Fibroblast of the aortic adventitia (primary cell): Measurements from ENCODE around the gene KIF26B. TPM values are rescaled to one million over a fixed set of nuclear protein-coding genes. Genes with fewer than 3 reads are reported as not detected.

Experiments used
- DNase-seq: peaks from one replicate; pipeline ENCODE4 v3.0.0-alpha.2; 2010; ENCODE audit warnings: low read depth
- H3K4me3 ChIP-seq: 2 replicates; pipeline ENCODE4 v1.5.1; 2011; ENCODE audit warnings: low read depth, mild to moderate bottlenecking, control low read depth, low read length, moderate library complexity
- total RNA-seq: library from RNA; depleted of rRNA; stranded (reverse); fragments of >200 nt; gene quantifications from 2 replicates; pipeline ENCODE4 v1.2.3, GENCODE V29; 2012; ENCODE audit warnings: low replicate concordance
- TF ChIP-seq, protein P1 (sequence below): IDR thresholded peaks from 2 replicates; pipeline ENCODE4 v1.5.1; 2011; ENCODE audit warnings: mild to moderate bottlenecking, low read length, control low read depth, inconsistent platforms; ENCODE audit not compliant: insufficient read depth

Gene KIF26B
- total RNA-seq, 1 donor, result 4.6 TPM

DNA sequence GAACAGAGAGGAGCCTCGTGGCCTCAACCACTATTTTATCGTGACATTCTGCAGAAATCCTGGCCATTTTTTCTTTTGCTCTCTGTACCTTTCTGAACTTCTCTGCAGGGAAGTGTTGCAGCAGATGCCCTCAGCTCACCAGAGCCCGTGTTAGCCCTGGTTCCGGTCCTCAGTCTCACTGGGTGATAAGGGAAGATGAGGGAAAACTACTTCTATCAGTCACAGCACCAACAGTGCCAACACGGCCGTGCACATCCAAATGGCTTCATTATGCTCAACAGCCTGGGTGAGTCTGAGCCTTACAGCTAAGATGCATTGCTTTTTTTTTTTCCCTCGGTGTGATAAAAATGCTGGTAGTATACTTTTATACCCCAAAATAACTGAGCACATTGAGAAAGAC, 93.0 kb downstream of the KIF26B start:
- DNase-seq, result no peak
- TF ChIP-seq, protein P1, sequence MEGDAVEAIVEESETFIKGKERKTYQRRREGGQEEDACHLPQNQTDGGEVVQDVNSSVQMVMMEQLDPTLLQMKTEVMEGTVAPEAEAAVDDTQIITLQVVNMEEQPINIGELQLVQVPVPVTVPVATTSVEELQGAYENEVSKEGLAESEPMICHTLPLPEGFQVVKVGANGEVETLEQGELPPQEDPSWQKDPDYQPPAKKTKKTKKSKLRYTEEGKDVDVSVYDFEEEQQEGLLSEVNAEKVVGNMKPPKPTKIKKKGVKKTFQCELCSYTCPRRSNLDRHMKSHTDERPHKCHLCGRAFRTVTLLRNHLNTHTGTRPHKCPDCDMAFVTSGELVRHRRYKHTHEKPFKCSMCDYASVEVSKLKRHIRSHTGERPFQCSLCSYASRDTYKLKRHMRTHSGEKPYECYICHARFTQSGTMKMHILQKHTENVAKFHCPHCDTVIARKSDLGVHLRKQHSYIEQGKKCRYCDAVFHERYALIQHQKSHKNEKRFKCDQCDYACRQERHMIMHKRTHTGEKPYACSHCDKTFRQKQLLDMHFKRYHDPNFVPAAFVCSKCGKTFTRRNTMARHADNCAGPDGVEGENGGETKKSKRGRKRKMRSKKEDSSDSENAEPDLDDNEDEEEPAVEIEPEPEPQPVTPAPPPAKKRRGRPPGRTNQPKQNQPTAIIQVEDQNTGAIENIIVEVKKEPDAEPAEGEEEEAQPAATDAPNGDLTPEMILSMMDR, result no peak
- no peak overlapping the region for H3K4me3 ChIP-seq

DNA sequence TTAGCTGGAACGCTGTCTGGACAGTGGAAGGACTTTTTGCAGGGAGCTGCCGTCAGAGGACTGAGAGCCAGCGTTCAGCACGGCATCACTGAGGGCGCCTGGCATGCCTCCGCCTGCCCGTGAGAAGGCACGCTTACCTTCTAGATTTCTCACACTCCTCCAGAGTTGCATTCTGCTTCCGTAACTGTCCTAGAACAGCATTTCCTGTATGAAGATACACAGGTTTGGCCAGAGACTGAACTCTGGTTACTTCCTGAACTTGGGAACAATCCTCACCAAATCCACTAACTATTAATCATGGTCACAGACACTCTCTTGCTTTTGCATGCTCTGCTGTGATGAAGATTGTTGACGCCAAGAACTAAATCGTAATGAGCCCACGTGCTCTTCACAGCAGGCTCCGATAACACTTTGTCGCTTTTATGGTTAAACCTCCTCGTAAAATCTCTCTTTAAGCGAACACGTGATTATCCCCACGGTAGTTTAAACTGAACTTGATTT, 93.5 kb downstream of the KIF26B start:
- no peak for DNase-seq
- TF ChIP-seq, protein P1, result no peak
- H3K4me3 ChIP-seq, result no peak overlapping the region

DNA sequence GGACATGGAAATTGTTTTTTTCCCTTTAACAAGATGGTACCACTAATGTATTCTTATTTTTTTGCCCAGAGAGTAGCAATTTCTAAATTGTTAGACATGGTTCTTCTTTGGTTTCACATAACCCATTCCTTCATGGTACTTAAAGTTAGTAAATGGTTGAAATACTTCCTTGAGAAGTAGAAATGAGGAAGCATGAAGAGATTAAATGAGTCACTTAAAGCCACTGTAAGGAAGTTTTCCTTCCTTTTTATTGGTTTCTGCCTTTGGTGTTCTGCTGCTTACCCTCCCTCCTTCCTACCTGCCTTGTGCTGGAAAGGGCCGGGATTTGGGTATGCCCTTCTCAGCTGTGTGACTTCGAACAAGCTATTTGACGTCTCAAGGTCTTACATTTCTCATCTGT, 101.0 kb downstream of the KIF26B start:
- no peak overlapping the region for H3K4me3 ChIP-seq
- TF ChIP-seq, protein P1, result no peak
- DNase-seq, result no peak

DNA sequence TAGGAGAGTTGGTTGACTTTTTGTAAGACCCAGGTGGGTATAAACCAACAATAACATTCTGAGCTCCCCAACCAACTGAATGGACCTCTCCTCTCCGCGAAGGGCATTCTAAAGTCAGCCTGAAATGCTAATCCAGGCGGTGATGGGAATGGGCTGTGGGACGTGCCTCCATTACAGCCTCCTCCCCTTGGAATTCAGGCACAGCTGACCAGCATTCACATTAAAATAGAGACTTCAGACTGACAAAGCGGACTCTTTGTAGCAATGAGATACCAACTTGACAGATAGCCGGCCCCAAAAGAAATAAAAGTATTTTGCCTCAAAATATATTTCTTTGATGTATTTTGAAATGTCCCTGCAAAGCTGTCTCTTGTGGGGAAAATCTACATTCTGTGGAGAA, 101.7 kb downstream of the KIF26B start:
- TF ChIP-seq, protein P1, result no peak

DNA sequence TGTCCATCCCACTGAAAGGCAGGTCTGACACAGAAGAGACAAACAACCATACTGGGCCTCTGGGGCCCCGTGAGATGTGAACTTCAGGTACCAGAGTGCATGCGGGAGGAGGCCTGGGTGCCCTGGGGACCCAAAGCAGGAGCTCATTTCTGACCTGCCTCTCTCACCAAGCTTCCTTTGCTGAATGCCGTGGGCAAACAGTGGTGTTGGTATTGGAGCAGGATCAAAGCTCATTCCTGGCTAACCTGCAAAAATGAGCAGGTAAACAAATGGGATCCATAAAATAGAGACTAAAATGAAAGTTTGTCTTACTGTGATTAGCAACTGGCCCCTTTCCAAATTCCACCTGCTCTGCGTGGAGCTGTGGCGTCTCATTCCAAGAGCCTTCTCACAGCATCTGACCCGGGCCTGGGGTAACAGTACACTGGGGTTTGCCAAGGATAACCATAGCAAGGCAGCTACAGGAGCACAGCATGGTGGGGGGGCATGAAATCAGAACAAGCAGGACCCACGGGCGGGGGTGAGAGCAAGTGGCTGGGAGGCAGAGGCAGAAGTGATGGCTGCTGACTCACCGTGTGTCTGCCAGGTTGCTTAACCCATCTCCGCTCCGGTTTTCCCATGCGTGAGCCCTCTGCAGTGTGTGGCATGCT, 103.6 kb downstream of the KIF26B start:
- no peak overlapping the region for H3K4me3 ChIP-seq
- TF ChIP-seq, protein P1, result no peak
- no peak for DNase-seq

More for the DNA sequence above, 101.7 kb downstream of the KIF26B start:
- H3K4me3 ChIP-seq, result no peak overlapping the region
- no peak for DNase-seq

DNA sequence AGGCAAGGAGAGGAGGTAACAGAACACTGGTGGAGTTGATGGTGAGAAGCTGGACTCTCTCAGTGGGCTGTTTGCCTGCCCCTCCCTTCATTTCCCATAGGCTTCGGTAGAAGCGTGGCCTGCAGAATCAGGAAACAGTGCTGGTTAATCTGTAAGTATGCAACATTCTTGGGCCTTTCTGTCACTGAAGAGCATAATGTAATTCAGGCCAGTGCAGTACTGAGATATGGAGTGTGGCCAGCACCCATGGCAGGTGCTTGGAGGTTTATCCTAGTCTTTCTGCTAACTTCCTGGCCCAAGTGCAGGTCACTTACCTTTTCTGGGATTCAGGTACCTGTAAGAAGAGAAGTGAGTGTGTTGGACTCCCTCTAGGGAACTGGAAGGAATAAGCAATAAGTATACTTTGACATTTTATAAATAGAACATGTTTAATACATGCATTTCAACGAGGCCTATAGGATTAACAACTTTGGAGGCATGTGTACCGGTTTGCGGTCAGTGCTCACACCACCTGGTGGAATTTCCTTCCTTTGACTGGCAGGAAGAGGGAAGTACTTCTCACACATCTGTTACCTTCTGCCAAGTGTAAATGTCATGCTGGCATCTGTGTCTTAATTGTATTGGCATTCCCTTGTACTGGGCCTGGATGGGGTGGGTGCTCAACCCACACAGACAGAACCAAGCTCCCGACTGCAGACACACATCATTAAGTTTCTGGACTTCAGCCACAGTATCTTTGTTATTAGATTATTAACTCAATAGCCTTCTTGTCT, 105.5 kb downstream of the KIF26B start:
- no peak for DNase-seq
- H3K4me3 ChIP-seq, result no peak overlapping the region
- TF ChIP-seq, protein P1, result no peak
